ENCODE measurements around the gene ITPR3.

DNA sequence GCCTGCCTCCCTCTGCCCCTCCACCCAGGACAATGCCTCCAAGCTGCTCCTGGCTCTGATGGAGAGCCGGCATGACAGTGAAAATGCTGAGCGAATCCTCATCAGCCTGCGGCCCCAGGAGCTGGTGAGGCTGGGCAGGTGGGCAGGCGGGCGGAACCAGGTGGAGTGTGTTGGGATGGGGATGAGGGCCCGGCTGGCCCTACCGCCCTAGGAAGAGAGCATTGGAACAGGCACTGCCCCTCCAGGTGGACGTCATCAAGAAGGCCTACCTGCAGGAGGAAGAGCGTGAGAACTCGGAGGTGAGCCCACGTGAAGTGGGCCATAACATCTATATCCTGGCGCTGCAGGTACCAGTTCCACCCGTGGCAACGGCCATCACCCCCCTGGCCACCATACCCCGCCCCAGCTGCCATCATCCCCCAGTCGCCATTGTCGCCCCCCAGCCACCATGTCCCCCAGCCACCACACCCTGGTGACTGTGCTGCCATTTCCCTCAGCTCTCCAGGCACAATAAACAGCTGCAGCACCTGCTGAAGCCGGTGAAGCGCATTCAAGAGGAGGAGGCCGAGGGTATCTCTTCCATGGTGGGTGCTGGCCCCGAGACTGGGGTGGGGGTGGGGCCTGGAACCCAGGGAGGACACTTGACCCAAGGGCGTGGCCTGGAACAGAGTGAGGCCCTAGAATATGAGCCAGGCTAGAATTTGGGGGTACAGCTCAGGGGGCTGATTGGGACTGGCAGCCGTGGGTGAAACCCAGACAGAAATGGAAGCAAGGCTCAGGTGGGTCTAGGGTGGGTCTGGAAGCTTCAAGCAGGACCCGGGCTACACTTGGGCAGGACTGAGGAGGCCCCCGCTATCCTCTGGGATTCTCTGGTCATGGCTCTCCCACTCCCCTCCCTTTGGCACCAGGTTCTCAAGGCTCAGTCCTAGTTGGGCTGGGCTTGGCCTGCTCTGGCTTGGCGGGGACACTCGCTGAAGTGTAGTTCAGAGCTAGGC lies 66.2 kb downstream of the ITPR3 start:
- no peak for TF ChIP-seq EZH2 (IDR thresholded peaks at IDR 0.05; ENCODE audit: low read length)
- TF ChIP-seq, protein P1, sequence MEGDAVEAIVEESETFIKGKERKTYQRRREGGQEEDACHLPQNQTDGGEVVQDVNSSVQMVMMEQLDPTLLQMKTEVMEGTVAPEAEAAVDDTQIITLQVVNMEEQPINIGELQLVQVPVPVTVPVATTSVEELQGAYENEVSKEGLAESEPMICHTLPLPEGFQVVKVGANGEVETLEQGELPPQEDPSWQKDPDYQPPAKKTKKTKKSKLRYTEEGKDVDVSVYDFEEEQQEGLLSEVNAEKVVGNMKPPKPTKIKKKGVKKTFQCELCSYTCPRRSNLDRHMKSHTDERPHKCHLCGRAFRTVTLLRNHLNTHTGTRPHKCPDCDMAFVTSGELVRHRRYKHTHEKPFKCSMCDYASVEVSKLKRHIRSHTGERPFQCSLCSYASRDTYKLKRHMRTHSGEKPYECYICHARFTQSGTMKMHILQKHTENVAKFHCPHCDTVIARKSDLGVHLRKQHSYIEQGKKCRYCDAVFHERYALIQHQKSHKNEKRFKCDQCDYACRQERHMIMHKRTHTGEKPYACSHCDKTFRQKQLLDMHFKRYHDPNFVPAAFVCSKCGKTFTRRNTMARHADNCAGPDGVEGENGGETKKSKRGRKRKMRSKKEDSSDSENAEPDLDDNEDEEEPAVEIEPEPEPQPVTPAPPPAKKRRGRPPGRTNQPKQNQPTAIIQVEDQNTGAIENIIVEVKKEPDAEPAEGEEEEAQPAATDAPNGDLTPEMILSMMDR (optimal IDR thresholded peaks at IDR 0.05 in 1 of 3, IDR thresholded peaks at IDR 0.05 in 1 of 3, conservative IDR thresholded peaks at IDR 0.05 in 1 of 3; ENCODE audit: extremely low read depth in 1 of 3, insufficient read depth in 2 of 3, low read length in 3 of 3): no peak

Data from keratinocyte (primary cell).